ENCODE results near the gene ARID5B.

Gene ARID5B

DNA sequence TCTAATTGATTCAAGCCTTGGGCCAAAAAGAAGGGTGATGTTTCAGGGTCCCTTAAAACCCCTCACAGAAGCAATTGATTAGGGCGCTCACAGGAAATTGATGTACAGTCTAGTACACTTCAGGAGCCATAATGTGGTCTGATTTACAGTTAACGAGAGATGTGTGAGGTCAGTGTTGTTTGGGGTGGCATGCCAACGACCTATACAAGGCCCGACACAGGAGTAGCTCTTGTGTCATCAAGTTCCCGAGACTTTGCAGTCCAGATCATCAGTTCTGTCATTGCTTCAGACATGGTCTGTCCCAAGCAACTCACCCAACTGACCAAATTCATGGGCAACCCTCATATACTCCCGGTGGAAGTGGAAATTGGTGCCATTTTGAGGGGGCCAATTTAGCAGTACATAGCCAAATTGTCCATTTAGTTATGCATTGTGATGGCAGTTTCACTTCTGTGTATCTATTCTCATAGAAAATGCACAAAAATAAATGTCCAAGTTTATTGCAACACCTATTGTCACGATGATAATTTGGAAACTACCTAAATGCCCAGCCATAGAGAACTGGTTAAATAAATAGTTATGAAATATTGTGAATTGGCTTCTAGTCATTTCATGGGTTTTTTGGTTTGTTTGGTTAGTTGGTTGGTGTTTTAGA is 18.0 kb upstream of the ARID5B start:
- no peak for DNase-seq (ENCODE audit: low spot score)

GRCh38 chr10:61887772-61888171 is 13.7 kb upstream of the ARID5B start:
- no peak for DNase-seq (ENCODE audit: low spot score)

- no peak for DNase-seq (ENCODE audit: low spot score)
Observed at GRCh38 chr10:61888744-61889143, 12.8 kb upstream of the ARID5B start.

- no peak for DNase-seq (ENCODE audit: low spot score)
Observed at GRCh38 chr10:61890430-61890829, 11.1 kb upstream of the ARID5B start.

DNA sequence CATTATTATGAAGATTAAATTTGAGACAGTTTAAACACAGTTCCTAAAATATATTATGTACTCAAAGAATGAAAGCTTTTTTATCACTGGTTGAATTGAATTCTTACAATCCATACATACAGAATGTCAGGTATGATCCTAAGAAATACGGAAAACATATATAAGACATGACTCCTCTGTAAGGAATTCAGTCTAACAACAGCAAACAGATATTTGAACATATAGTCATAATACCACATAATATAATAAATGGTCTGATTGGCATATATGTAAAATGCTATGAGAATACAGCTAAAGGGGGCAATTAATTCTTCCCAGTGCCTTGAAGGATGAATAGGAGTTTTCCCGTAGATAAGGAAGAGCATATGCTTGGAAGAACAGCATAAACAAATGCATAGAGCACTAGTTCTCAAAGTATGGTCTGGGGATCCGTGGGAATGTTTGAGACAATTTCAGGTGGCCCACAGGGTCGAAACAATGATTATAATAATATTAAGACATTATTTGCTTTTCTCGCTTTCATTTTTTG is 10.6 kb upstream of the ARID5B start:
- no peak for DNase-seq (ENCODE audit: low spot score)

- no peak for DNase-seq (ENCODE audit: low spot score)
Observed at GRCh38 chr10:61891906-61892585, 9.5 kb upstream of the ARID5B start.

GRCh38 chr10:61892961-61893360 is 8.5 kb upstream of the ARID5B start:
- DNase-seq (ENCODE audit: low spot score), result no peak

GRCh38 chr10:61894133-61894532 is 7.4 kb upstream of the ARID5B start:
- no peak for DNase-seq (ENCODE audit: low spot score)

DNA sequence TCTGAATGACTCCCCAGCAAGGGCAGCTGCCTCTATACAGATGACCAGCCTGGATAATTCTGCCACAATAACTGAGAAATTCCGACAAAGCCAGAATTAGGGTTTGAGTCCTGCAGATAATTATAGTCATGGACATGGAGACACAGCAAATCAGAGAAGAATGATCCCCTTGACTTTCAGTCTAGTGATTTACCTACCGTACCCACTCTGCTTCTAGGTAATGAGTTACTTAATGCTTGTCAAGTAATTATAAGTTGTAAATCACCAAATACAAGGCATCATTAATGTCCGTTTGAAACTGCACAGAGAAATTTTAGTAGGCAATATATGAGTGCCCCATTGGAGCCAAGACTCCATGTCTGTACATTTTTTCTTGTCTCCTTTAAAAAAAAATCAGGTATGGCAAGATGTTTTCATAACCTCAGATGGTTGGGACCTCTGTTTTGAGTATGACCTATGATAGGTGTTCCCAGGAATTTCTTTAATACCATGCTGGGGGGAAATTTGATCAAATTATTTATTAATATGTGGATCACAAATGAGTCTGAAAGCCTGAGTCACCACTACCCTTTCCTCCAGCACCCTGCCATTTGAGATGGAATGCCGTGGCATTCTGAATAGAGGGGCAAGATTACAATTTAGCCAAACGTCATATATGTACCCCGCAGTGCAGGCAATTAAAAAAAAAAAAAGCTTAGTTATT is 5.5 kb upstream of the ARID5B start:
- no peak for DNase-seq (ENCODE audit: low spot score)

GRCh38 chr10:61896854-61897661 is 4.4 kb upstream of the ARID5B start:
- DNase-seq (ENCODE audit: low spot score), result peak; percentile 42

GRCh38 chr10:61897671-61898434 is 3.6 kb upstream of the ARID5B start:
- DNase-seq (ENCODE audit: low spot score), result no peak

- DNase-seq (ENCODE audit: low spot score), result no peak
Observed at GRCh38 chr10:61898435-61898778, 3.1 kb upstream of the ARID5B start.

GRCh38 chr10:61899069-61899531 is 2.4 kb upstream of the ARID5B start:
- DNase-seq (ENCODE audit: low spot score), result no peak

DNA sequence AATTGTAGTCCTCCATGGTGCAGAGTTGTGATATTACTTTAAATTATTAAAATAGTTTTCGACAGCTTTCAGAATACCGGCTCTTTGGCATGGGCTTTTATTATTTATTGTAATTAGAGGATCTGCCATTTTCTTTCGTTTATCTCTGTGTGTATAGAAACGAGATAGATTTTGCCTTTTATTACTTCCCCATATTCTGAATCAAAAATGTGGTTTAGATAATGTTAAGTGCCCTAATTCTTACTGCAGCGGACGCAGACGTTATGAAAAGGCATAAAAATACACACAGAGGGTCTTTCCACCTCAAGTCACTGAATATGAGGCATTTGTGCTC is 1.9 kb upstream of the ARID5B start:
- DNase-seq (ENCODE audit: low spot score), result no peak

DNA sequence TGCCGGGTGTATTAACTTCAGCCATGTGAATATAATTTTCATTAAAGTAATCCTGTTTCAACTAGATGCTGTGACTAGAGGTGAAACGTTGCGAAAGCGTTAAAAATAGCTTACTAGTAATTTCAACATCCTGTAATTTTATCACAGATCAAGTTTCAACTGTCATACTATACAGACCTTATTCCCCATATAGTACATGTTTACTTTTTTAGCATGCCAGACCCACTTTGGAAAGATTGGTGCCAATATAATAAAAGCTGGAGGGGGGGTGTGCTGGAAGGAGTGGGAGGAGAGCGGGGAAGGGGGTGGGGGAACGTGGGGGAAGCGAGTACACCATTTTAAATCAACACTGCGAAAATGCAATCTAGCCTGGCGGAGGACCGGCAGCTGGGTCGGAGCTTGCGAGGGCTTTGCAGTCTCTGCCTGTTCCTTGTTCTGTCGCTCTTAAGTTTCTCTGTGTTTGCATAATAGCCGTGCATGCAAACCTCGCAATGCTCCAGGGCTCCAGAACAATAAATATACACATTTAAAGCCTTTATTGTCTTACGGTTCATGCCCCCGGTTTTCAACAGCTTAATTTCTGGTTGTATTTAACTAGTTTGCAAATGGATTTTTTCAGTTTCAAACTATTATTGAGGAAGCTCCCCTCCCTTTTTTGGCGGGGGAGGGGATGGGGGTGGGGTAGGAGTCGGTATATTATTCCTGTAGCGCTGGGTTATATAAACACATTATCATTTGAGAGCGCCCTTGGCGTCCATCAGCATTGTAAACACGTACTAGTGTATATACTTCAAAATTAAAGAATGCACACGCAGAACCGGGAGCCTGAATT is 1.3 kb upstream of the ARID5B start:
- DNase-seq (ENCODE audit: low spot score), result no peak

GRCh38 chr10:61901829-61902444 is 438 bp downstream of the ARID5B start:
- DNase-seq (ENCODE audit: low spot score), result no peak

DNA sequence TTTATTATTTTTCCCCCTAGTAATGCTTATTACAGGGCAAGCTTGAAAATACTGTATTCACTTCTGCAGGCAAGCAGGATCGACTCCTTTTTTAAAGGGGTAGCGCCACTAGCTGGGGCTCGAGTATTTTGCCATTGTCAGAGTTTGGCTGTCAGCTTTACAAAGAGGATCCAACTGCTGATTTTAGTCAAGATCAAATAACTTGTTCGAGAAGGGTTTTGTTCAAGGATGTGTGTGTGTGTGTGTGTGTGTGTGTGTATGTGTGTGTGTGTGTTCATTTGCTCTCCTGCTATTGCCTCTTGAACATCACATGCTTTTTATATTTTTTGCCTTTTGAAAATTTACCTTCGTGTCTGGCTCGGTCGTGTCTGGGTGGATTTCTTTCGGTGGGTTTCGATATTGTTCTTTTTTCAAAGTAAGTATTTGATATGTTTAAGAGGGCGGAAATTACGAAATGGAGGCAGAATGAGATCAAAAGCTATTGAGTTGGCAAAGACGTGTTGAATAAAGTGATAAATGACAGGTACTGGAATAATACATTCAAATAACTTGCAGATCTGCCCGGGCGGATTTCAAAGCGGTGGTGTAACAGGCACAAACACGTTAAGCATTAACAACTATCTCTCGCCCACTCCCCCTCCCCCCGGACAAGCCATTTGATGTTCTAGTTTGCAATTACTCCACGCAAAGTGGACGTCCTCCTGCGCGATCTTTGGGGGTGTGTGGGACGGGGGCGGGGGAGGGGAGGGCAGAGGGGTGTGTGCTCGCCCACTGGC is 1.1 kb downstream of the ARID5B start:
- no peak for DNase-seq (ENCODE audit: low spot score)

GRCh38 chr10:61903221-61903927 is 1.9 kb downstream of the ARID5B start:
- DNase-seq (ENCODE audit: low spot score), result peak; percentile 43

DNA sequence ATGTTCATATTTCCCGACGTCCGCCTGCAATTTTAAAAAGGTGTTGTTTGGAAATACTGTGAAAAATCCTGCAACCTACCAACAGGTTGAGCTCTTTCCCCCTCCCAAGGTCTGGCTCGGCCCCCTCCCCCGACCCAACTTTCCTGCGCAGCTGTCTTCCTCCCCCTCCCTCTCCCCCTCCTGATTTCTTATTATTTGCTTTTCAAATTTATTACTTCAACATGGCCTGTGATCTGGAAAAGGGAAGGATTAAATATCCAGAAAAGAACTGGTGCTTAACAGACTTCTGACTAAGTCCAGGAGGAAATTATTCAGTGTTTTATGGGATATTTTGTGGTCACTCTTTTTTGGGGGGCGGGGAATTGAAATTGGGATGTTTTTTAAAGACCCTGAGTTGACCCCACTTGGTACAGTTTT is 2.4 kb downstream of the ARID5B start:
- DNase-seq (ENCODE audit: low spot score), result no peak

All from HuH-7.5 (cell line).